ENCODE measurements around the gene MAST2.

DNA sequence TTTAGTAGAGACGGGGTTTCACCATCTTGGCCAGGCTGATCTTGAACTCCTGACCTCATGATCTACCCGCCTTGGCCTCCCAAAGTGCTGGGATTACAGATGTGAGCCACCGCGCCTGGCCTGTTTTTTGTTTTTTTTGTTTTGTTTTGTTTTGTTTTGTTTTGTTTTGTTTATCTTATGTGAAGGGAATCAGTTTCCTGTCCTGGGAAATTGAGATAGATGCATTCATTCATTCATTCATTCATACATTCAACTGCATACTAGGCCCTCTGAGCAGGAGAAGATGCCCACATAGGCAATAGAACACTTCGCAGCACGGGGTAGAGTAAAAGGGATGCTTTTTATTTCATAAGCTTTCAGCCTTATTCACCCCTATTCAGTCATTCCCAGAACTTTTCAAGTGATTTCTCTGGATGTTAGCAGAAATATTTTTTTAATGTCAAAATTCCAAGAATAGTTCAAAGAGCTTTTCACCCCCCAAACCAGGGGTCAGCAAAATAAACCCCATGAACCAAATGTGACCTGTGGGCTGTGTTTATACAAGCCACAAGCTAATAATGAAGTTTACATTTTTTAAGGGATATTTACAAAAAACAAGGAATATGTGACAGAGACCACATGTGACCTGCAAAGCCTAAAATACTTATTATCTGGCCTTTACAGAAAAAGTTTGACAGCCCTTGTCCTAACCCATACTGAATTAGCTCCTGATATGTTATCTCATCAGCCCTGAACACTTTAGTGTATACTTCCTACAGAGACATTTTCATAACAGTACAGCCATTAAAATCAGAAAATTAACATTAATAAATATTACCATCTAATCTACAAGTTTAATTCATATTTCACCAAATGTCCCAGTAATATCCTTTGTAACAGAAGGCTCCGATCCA is 127.1 kb downstream of the MAST2 start:
- TF ChIP-seq EZH2phosphoT487 (IDR thresholded peaks at IDR 0.05; ENCODE audit: insufficient read depth, low read depth): no peak
- TF ChIP-seq EZH2 (IDR thresholded peaks at IDR 0.05; ENCODE audit: insufficient read depth, poor library complexity, severe bottlenecking): no peak

Data from GM23248 (cell line).